GM12801 (cell line): ENCODE measurements around the gene CASZ1.

Source experiments
- CTCF ChIP-seq: IDR thresholded peaks from one replicate; pipeline ENCODE4 v1.5.1; 2011; ENCODE audit warnings: control low read depth; ENCODE audit not compliant: insufficient read length; ENCODE audit errors: extremely low read depth

CASZ1 gene

DNA sequence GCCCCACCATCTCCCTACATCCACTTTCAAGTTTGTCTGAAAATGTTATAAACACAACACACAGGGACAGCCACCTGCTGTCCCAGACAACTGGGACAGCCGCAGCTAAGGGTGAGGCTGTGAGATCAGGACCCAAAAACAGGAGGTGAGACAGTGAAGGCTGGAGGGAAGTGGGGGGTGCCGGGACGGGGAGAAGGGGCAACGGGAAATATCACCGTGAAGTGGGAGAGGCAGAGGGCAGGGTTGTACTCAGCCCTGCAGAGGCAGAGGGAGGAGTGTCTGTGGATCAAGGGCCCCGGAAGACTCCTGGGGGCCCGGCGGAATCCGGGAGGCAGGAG, 114.4 kb downstream of the CASZ1 start:
- TF ChIP-seq CTCF: no peak

GRCh38 chr1:10681296-10682107, 114.9 kb downstream of the CASZ1 start:
- TF ChIP-seq CTCF: no peak

DNA sequence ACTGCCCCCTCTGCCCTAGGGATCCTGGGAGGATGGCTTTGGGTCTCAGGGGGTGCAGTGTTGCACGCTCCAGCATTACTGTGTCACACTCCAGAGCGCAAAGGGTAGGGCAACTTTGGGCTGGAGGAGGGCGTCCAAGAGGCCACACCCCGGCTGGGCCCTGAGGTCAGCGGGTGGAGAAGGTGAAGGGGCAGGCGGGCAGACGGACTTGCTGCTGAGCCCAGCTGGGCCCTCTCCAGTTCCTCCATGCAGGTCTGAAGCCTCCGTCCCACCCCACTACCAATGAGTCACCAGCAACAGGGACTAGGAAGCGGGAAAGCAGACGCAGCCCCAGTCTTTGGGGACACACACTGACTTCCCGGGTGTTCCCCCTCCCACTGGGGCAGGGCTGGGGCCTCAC, 116.0 kb downstream of the CASZ1 start:
- TF ChIP-seq CTCF: no peak

DNA sequence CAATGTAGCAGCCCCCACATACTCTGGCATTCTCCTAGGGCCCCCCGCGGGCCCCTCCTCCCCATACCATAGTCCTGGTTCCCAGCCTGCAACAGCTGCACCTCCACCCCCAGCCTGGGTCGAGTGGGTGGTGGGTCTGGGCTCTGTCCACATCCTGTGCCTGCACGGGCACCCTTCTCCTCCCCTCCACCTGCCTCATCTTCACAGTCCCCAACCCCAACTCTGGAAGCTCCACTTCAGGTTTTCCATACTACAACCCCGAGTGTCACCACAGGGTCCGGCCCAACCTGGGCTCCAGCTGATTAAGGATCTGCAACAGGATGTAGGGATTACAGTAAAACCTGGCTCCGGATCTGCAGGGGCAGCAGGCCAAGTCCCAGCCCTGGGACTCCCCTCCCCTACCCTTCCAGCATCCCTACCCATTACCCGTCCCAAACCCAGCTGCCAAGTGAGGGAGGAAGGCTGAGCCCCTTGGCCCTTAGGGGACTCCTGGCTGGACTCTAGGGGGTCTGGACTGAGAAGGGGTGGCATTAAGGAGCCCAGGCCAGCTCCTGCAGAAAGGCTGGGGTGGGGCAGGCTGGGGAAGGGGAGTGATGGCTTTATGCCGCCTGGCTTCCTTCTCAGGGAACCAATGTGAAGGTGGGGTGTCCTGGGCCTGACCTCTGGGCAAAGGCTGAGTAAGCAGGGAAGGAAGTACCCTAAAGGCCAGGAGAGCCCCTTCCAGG, 116.8 kb downstream of the CASZ1 start:
- TF ChIP-seq CTCF: no peak

DNA sequence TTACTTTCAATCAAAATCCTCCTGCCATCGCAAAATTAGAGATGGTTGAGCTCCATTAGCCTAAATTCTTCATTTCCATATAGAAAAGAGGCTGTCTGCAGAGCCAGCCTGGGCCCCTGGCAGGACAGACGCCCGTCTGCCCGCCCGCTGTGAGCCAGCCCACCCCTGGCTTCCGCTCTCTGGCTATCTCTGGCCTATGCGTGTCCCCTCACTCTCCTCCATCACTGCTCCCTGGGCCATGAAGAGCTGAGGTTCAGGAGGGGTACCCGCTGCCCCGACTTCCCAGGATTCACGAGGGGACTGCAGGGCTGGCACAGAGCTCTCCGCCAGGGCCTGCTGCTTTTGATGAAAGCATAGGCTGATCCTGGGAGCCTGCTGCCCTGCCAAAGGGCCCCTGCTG, 117.6 kb downstream of the CASZ1 start:
- TF ChIP-seq CTCF: no peak

DNA sequence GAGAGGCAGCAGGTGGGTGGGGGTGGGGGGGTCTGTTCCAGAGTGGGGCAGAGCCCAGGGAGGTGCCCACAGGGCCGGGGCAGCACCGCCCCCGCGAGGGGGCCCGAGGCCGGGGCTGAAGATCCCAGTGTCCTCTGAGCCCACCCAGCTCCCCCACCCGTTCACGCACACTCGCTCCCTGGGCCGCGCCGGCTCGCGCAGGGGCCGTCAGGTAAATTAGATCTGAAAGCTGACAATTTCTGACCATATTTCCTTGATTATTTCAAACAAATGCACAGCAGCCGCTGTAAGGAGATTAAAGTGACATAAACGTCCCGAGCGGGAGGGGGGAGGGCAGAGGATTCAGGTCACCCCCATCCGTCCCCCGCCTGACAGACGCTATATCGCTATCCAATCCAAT, 118.0 kb downstream of the CASZ1 start:
- TF ChIP-seq CTCF: no peak

- no peak for TF ChIP-seq CTCF
Measured at GRCh38 chr1:10677491-10678391, 118.7 kb downstream of the CASZ1 start.
